A673 (cell line): ENCODE measurements around the gene PELI3. TPM values are rescaled to one million over a fixed set of nuclear protein-coding genes. Genes with fewer than 3 reads are reported as not detected.
A peak's percentile ranks its signal among the peaks of the same experiment; 100 is the strongest.
"Not testable (repeated sequence)": the region's sequence is repeated elsewhere in the genome, so short reads cannot be mapped to it uniquely, and the experiment has no call there.

Source experiments
- BruUV-seq: library from RNA; stranded (reverse); fragments of 400-500 nt; replicated peaks from 2 replicates; lab custom pipeline; 2021; lab: Mats Ljungman, UMichigan
- CTCF ChIA-PET: fragments of 300-600 bp; sonication (Branson Sonifier 250); formaldehyde crosslinking; loops from one replicate; lab custom pipeline; 2022; ENCODE audit warnings: antibody characterized with exemption; lab: Charles Lee
- POLR2A ChIA-PET: fragments of 300-600 bp; sonication (Branson Sonifier 250); formaldehyde crosslinking; loops from one replicate; lab custom pipeline; 2022; ENCODE audit warnings: antibody characterized with exemption; ENCODE audit not compliant: low non-redundant PET; lab: Charles Lee
- DNase-seq: peaks from one replicate; pipeline ENCODE4 v3.0.0-alpha.2; 2015; ENCODE audit warnings: low spot score
- H3K27ac ChIP-seq: fragments of 200-600 bp; sonication (generic); 2 replicates; pipeline ENCODE4 v1.5.1; 2016; ENCODE audit warnings: mixed run types, low read depth, mild to moderate bottlenecking, mixed read lengths, antibody characterized with exemption, low read length; ENCODE audit not compliant: poor library complexity, severe bottlenecking
- H3K27me3 ChIP-seq: fragments of 200-600 bp; sonication (generic); replicated peaks from 2 replicates; pipeline ENCODE4 v1.6.1; 2017; ENCODE audit warnings: mixed run types, low read depth, mild to moderate bottlenecking, mixed read lengths, antibody characterized with exemption, low read length; ENCODE audit not compliant: insufficient read depth, poor library complexity
- H3K36me3 ChIP-seq: fragments of 200-600 bp; sonication (generic); 2 replicates; pipeline ENCODE4 v1.6.1; 2016; ENCODE audit warnings: mixed run types, mild to moderate bottlenecking, mixed read lengths, antibody characterized with exemption, low read length; ENCODE audit not compliant: insufficient read depth, poor library complexity, severe bottlenecking
- H3K4me1 ChIP-seq: fragments of 200-600 bp; sonication (generic); 2 replicates; pipeline ENCODE4 v1.6.1; 2017; ENCODE audit warnings: mixed run types, mild to moderate bottlenecking, mixed read lengths, antibody characterized with exemption, low read length; ENCODE audit not compliant: insufficient read depth, poor library complexity, severe bottlenecking
- H3K4me3 ChIP-seq: fragments of 200-600 bp; sonication (generic); 2 replicates; pipeline ENCODE4 v1.5.1; 2016; ENCODE audit warnings: low read depth, mixed run types, mild to moderate bottlenecking, mixed read lengths, low read length; ENCODE audit not compliant: poor library complexity, severe bottlenecking
- H3K9me3 ChIP-seq: fragments of 200-600 bp; sonication (generic); 2 replicates; pipeline ENCODE4 v1.6.1; 2016; ENCODE audit warnings: mixed run types, low read depth, mild to moderate bottlenecking, mixed read lengths, antibody characterized with exemption, low read length; ENCODE audit not compliant: poor library complexity, severe bottlenecking
- EZH2 ChIP-seq: fragments of 200-600 bp; sonication (generic); IDR thresholded peaks from 2 replicates; pipeline ENCODE4 v1.6.1; 2017; ENCODE audit warnings: borderline replicate concordance, low read depth, mild to moderate bottlenecking, mixed read lengths, antibody characterized with exemption, low read length; ENCODE audit not compliant: poor library complexity, severe bottlenecking
- intact Hi-C: fragments of 100-400 bp; cut with micrococcal nuclease; formaldehyde crosslinking; loops from one replicate; pipeline ENCODE4 v1.10.0; 2022; ENCODE audit not compliant: unreplicated experiment
- total RNA-seq: library from RNA; stranded (reverse); gene quantifications from 2 replicates; pipeline ENCODE4 v1.2.3, GENCODE V29; 2021
- TF ChIP-seq, protein P1 (sequence below): fragments of 300-800, 200-600 bp; sonication (generic); conservative IDR thresholded peaks from 2 replicates; pipeline ENCODE4 v1.5.1; 2017; ENCODE audit warnings: low read depth, mild to moderate bottlenecking, antibody characterized with exemption, low read length, moderate library complexity, mixed read lengths

Gene PELI3
- total RNA-seq, 1 experiment from 2014 or later: 15.4 TPM

- TF ChIP-seq, protein P1, sequence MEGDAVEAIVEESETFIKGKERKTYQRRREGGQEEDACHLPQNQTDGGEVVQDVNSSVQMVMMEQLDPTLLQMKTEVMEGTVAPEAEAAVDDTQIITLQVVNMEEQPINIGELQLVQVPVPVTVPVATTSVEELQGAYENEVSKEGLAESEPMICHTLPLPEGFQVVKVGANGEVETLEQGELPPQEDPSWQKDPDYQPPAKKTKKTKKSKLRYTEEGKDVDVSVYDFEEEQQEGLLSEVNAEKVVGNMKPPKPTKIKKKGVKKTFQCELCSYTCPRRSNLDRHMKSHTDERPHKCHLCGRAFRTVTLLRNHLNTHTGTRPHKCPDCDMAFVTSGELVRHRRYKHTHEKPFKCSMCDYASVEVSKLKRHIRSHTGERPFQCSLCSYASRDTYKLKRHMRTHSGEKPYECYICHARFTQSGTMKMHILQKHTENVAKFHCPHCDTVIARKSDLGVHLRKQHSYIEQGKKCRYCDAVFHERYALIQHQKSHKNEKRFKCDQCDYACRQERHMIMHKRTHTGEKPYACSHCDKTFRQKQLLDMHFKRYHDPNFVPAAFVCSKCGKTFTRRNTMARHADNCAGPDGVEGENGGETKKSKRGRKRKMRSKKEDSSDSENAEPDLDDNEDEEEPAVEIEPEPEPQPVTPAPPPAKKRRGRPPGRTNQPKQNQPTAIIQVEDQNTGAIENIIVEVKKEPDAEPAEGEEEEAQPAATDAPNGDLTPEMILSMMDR: no peak
- TF ChIP-seq EZH2: no peak
- no peaks in the 10 kb centered on the region for H3K36me3 ChIP-seq
- BruUV-seq: no TSS peak
- DNase-seq: no peak
- POLR2A ChIA-PET: no interaction called here
- H3K4me3 ChIP-seq: no peak overlapping the region
- intact Hi-C loops: no loop called here
- no peak overlapping the region for H3K27ac ChIP-seq
- no peaks in the 10 kb centered on the region for H3K27me3 ChIP-seq
- CTCF ChIA-PET: interaction anchor here (1.2 kb wide), 1 partner anchor 43 kb away, joined by 4 read pairs; no protein-coding TSS in a partner anchor
- no peaks in the 10 kb centered on the region for H3K9me3 ChIP-seq
- H3K4me1 ChIP-seq: no peaks in the 10 kb centered on the region
These were observed 37.8 kb upstream of the PELI3 start for GRCh38 chr11:66428933-66429332.

GRCh38 chr11:66429983-66430602 lies 36.6 kb upstream of the PELI3 start:
- ChIA-PET POLR2A (no interaction called here), CTCF (interaction anchor here (0.6 to 0.8 kb wide), 4 partner anchors 19 to 451 kb away, joined by 4 to 8 read pairs (median 6); no protein-coding TSS in a partner anchor)
- Histone ChIP-seq H3K36me3 (peaks cover 4% of the 10 kb centered on the region), H3K27ac (no peak overlapping the region), H3K4me1 (no peaks in the 10 kb centered on the region), H3K4me3 (no peak overlapping the region), H3K9me3 (no peaks in the 10 kb centered on the region), H3K27me3 (no peaks in the 10 kb centered on the region)
- intact Hi-C loops: loop anchor here (1.0 kb wide), 1 partner anchor 22 kb away; no protein-coding TSS in a partner anchor
- TF ChIP-seq EZH2: no peak
- TF ChIP-seq, protein P1: peak; percentile 96
- DNase-seq: peak; percentile 84
- no TSS peak for BruUV-seq

DNA sequence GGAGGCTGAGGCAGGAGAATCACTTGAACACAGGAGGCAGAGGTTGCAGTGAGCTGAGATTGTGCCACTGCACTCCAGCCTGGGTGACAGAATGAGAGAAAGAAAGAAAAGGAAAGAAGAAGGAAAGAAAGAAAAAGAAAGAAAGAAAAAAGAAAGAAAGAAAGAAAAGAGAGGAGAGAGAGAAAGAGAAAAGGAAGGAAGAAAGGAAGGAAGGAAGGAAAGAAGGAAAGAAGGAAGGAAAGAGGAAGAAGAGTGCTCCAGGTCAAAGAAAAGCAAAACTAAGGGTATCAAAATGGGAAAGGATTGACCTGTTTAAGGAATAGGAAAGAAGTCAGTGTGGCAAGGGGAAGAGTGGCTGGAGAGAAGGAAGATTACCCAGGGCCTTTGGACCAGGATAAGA lies 35.4 kb upstream of the PELI3 start:
- H3K4me3 ChIP-seq, DNase-seq, BruUV-seq, POLR2A ChIA-PET, intact Hi-C loops, H3K4me1 ChIP-seq, H3K27me3 ChIP-seq, H3K9me3 ChIP-seq, H3K27ac ChIP-seq: not testable (repeated sequence)
- H3K36me3 ChIP-seq: peaks cover 14% of the 10 kb centered on the region
- CTCF ChIA-PET: interaction anchor here (0.7 to 0.8 kb wide), 4 partner anchors 9 to 719 kb away, joined by 3 to 13 read pairs (median 4); no protein-coding TSS in a partner anchor

DNA sequence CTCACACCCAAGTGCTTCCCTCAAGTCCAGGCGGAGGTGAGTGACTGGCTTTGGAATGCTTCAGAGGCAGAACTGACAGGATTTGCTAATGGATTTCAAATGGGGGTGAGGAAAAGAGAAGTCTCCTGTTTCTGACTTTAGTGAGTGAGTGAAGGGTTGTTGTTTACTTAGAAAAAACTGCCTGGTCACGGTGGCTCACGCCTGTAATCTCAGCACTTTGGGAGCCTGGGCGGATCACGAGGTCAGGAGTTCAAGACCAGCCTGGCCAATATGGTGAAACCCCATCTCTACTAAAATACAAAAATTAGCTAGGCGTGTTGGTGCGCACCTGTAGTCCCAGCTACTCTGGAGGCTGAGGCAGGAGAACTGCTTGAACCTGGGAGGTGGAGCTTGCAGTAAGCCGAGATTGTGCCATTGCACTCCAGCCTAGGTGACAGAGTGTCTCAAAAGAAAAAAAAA lies 34.8 kb upstream of the PELI3 start:
- H3K9me3 ChIP-seq, H3K4me3 ChIP-seq, DNase-seq, H3K27me3 ChIP-seq, intact Hi-C loops, H3K4me1 ChIP-seq, CTCF ChIA-PET, BruUV-seq, H3K27ac ChIP-seq, POLR2A ChIA-PET: not testable (repeated sequence)
- H3K36me3 ChIP-seq: peaks cover 20% of the 10 kb centered on the region
